Measurements from ENCODE around the gene PNPT1.

The PNPT1 gene

DNA sequence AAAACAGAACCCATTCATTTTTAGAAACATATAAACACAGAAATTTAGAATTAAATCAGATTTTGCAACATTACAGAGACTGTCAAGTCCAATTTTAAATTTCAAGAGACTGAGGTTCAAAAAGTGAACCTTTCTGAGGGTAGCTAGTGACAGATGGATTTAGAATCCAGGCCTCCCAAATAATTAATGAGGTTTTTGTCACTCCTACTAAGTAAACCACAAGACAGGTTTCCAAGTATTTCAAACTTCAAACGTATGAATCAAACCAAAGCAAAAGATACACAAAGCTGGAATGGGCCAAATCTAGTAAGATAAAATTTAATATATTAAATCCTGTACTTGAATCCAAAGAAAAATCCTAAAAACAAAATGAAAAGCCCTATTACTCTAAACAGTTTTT is 101.5 kb downstream of the PNPT1 start:
- no peak for DNase-seq

DNA sequence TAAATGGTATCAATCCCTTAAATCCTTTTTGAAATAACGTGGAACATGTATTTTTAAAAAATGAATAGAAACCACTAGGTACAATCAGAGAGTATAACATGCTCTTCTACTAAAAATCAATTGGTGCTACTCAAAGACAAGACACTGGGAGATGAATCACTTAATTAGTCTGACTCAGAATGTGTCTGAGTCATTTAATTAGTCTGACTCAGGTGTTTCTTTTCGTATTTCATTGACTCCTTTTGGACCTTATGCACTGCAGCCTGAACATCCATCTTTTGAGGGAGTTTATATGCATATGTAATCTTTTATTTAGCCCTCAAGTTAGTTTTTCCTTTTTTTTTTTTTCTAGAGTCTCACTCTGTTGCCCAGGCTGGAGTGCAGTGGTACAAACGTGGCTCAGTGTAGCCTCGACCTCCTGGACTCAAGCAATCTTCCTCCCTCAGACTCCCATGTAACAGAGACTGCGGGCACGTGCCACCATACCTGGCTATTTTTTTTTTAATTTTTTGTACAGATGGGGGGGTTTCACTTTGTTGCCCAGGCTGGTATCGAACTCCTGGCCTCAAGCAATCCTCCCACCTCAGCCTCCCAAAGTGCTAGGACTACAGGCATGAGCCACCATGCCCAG is 102.7 kb downstream of the PNPT1 start:
- DNase-seq: no peak

GRCh38 chr2:55585451-55586080 is 108.1 kb downstream of the PNPT1 start:
- no peak for DNase-seq

Data from NCI-H510A (cell line).